Inflammatory macrophage treated with lipopolysaccharide for 1 hour (primary cell): ENCODE measurements around the gene GATD1.

Source experiments
- DNase-seq, 2 donors: peaks; one replicate each; pipeline ENCODE4 v3.0.0-alpha.2; 2020 to 2022

Gene GATD1

GRCh38 chr11:724778-725386 lies 52.4 kb downstream of the GATD1 start:
- DNase-seq: no peak

DNA sequence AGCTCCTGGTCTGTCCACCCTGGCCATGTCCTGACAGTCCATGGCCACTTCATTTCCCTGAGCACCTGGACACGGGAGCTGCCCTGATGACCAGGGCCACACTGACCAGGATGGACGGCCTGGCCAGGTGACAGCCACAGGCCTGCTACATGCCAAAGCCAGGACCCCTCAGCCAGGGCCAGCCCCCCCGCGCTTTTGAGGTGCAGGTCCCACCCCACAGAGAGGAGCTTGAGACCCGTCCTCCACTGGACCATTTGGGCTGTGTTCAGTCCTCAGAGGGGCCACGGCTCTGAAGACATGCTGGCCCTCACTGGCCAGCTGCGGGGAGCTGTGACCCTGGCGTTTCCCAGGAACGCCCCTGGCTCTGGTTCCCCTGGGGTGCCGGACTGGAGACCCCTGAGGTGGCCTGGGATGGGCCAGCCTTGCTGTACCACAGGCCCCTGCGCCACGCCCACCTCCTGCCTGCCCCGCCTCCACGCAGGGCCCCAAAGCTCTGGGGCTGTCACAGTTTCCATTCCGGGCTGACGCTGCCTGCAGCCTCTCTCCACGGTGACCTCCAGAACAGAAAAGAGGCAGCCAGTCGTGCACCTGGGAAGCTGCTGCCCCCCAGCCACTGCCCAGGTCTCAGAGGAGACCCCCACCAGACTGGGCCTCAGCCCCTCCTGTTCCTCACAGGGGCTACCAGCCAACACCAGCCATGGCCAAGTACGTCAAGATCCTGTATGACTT lies 53.1 kb downstream of the GATD1 start:
- no peak for DNase-seq

- DNase-seq: peak; percentile 40 to 69
Observed at GRCh38 chr11:723120-723883, 54.0 kb downstream of the GATD1 start.

DNA sequence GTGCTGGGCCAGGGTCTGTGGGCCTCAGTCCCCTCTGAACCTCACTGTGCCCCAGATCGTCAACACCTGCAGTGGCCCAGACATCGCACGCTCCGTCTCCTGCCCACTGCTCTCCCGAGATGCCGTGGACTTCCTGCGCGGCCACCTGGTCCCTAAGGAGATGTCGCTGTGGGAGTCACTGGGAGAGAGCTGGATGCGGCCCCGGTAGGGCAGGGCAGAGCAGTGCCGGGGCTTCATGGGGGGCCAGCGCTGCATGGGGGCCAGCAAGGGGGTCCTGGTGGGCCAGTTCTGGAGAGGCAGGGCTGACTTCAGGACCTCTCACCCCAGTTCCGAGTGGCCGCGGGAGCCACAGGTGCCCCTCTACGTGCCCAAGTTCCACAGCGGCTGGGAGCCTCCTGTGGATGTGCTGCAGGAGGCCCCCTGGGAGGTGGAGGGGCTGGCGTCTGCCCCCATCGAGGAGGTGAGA lies 54.9 kb downstream of the GATD1 start:
- DNase-seq: no peak

DNA sequence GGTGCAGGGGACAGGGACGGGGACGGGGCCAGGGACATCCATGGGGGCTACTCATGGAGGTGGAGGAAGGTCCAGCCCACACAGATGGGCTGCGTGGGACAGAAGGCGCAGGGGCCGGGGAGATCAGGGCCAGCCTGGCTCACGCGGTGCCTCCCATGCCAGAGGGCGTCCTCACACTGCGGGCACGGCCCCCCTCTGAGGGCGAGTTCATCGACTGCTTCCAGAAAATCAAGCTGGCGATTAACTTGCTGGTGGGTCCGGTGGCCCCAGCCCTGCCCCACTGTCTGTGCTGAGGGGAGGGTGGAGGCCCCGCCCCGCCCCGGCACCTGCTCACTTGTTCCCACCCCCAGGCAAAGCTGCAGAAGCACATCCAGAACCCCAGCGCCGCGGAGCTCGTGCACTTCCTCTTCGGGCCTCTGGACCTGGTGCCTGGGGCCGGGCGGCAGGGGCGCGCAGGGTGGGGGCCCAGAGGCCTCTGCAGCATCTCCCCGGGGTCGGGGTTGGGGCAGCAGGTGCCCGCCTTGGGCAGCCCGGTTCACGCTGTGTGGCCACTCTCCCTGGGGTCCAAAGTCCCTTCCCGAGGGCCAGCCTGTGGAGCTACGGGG lies 55.4 kb downstream of the GATD1 start:
- DNase-seq: peak in 1 of 2 donors; percentile 44

- no peak for DNase-seq
Observed at GRCh38 chr11:721247-721740, 56.0 kb downstream of the GATD1 start.

- no peak for DNase-seq
Observed at GRCh38 chr11:720642-721246, 56.5 kb downstream of the GATD1 start.

DNA sequence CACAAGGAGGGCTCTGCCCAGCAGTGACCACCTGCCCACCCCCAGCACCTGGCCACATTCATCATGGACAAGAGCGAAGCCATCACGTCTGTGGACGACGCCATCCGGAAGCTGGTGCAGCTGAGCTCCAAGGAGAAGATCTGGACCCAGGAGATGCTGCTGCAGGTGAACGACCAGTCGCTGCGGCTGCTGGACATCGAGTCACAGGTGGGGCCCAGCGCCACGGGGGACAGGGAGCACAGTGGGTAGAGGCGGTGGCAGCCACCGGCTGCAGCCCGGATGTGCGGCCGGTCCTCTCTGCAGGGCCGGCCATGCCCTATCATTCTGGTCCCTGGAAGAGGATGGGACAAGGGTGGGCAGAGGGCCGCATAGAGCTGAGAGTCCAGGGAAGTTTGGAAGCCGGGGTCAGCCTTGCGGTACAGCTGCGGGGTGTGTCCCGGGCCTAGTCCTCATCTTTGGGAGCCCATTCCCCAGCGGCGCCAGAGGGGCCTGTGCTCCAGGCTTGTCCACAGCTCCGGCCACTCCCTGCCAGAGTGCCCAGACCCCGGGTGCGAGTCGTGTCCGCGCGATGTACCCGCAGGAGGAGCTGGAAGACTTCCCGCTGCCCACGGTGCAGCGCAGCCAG lies 57.2 kb downstream of the GATD1 start:
- DNase-seq: no peak

DNA sequence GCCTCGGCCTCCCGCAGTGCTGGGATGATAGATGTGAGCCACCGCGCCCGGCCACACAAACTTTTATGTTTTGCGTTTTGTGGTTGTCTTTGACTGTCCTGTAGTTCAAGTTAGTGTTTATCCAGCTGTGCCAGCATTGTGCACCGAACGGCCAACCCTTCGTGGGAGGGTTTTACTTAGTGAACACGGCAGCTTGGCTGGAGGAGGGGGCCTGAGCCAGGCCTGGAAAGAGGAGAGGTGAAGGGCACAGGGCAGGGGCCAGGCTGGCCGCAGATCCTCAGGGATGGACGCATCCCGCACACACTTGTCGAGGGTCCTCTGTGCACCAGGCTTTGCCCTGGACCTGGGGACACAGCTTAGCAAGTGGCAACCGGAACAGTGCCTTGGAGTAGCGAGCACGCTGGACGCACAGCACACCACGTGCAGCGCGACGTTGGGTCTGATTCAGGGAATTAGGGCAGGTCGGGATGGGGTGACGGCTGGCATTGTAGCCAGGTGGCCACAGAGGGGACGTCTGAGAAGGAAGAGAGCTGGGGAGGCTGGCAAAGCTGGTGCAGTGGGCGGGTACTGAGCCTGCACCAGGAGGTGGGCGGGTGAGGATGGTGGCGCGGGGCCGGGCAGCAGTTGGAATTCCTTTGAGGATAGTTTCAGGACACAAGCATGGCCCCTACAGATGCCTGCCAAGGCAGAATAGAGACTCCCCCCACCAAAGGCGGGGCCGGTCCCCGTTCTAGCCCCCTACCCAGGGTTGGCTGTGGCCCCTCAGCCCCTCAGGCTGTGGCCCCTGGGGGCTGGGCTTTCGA lies 57.9 kb downstream of the GATD1 start:
- no peak for DNase-seq
